HEK293 (cell line): Measurements from ENCODE around the gene RGL2.

Experiments
- CTCF ChIP-seq: fragments of 450-650 bp; formaldehyde crosslinking; IDR thresholded peaks from 2 replicates; pipeline ENCODE4 v1.5.1; 2016; ENCODE audit warnings: missing biosample characterization, missing genetic modification characterization
- EGR2 ChIP-seq: fragments of 450-650 bp; formaldehyde crosslinking; IDR thresholded peaks from 2 replicates; pipeline ENCODE4 v1.5.1; 2016; ENCODE audit warnings: low read depth, missing biosample characterization, missing genetic modification characterization
- KLF10 ChIP-seq: fragments of 450-650 bp; IDR thresholded peaks from 2 replicates; pipeline ENCODE4 v1.5.1; 2018; ENCODE audit warnings: missing biosample characterization, mild to moderate bottlenecking, missing genetic modification characterization
- REPIN1 ChIP-seq: fragments of 450-650 bp; formaldehyde crosslinking; IDR thresholded peaks from 2 replicates; pipeline ENCODE4 v1.5.1; 2017; ENCODE audit warnings: missing biosample characterization, missing genetic modification characterization, low read depth
- SP3 ChIP-seq: fragments of 450-650 bp; formaldehyde crosslinking; IDR thresholded peaks from 2 replicates; pipeline ENCODE4 v1.5.1; 2016; ENCODE audit warnings: missing biosample characterization, missing genetic modification characterization
- ZBTB10 ChIP-seq: fragments of 450-650 bp; formaldehyde crosslinking; IDR thresholded peaks from 2 replicates; pipeline ENCODE4 v1.5.1; 2016; ENCODE audit warnings: missing biosample characterization, missing genetic modification characterization
- ZBTB17 ChIP-seq: fragments of 450-650 bp; formaldehyde crosslinking; IDR thresholded peaks from 2 replicates; pipeline ENCODE4 v1.5.1; 2016; ENCODE audit warnings: missing biosample characterization, missing genetic modification characterization
- ZBTB6 ChIP-seq: fragments of 450-650 bp; formaldehyde crosslinking; IDR thresholded peaks from 2 replicates; pipeline ENCODE4 v1.5.1; 2017; ENCODE audit warnings: missing biosample characterization, missing genetic modification characterization
- ZBTB7A ChIP-seq: fragments of 450-650 bp; formaldehyde crosslinking; IDR thresholded peaks from 2 replicates; pipeline ENCODE4 v1.5.1; 2016; ENCODE audit warnings: low read depth, missing biosample characterization, missing genetic modification characterization
- ZNF132 ChIP-seq: fragments of 450-650 bp; formaldehyde crosslinking; IDR thresholded peaks from 2 replicates; pipeline ENCODE4 v1.5.1; 2017; ENCODE audit warnings: missing biosample characterization, missing genetic modification characterization, borderline replicate concordance
- ZNF16 ChIP-seq: fragments of 450-650 bp; formaldehyde crosslinking; IDR thresholded peaks from 2 replicates; pipeline ENCODE4 v1.5.1; 2016; ENCODE audit warnings: low read depth, missing biosample characterization, missing genetic modification characterization
- ZNF18 ChIP-seq: fragments of 450-650 bp; formaldehyde crosslinking; IDR thresholded peaks from 2 replicates; pipeline ENCODE4 v1.5.1; 2016; ENCODE audit warnings: missing biosample characterization, missing genetic modification characterization
- ZNF266 ChIP-seq: fragments of 450-650 bp; formaldehyde crosslinking; IDR thresholded peaks from 2 replicates; pipeline ENCODE4 v1.5.1; 2016; ENCODE audit warnings: missing biosample characterization, missing genetic modification characterization, low read depth
- ZNF311 ChIP-seq: fragments of 450-650 bp; formaldehyde crosslinking; IDR thresholded peaks from 2 replicates; pipeline ENCODE4 v1.5.1; 2017; ENCODE audit warnings: missing biosample characterization, missing genetic modification characterization, borderline replicate concordance
- ZNF366 ChIP-seq: fragments of 450-650 bp; formaldehyde crosslinking; conservative IDR thresholded peaks from 2 replicates; pipeline ENCODE4 v1.5.1; 2016; ENCODE audit warnings: missing biosample characterization, missing genetic modification characterization
- ZNF398 ChIP-seq: fragments of 450-650 bp; formaldehyde crosslinking; IDR thresholded peaks from 2 replicates; pipeline ENCODE4 v1.5.1; 2017; ENCODE audit warnings: missing biosample characterization, missing genetic modification characterization
- ZNF404 ChIP-seq: fragments of 450-650 bp; formaldehyde crosslinking; IDR thresholded peaks from 2 replicates; pipeline ENCODE4 v1.5.1; 2017; ENCODE audit warnings: missing biosample characterization, missing genetic modification characterization
- ZNF48 ChIP-seq: fragments of 450-650 bp; formaldehyde crosslinking; IDR thresholded peaks from 2 replicates; pipeline ENCODE4 v1.5.1; 2016; ENCODE audit warnings: missing biosample characterization, missing genetic modification characterization
- ZNF501 ChIP-seq: fragments of 450-650 bp; formaldehyde crosslinking; IDR thresholded peaks from 2 replicates; pipeline ENCODE4 v1.5.1; 2016; ENCODE audit warnings: missing biosample characterization, missing genetic modification characterization
- ZNF561 ChIP-seq: fragments of 450-650 bp; IDR thresholded peaks from 2 replicates; pipeline ENCODE4 v1.5.1; 2018; ENCODE audit warnings: missing biosample characterization, missing genetic modification characterization, borderline replicate concordance
- ZNF626 ChIP-seq: fragments of 450-650 bp; sonication (Bioruptor Pico); formaldehyde crosslinking; IDR thresholded peaks from 2 replicates; pipeline ENCODE4 v1.5.1; 2018; ENCODE audit warnings: missing biosample characterization, missing genetic modification characterization, inconsistent platforms
- ZNF639 ChIP-seq: fragments of 450-650 bp; formaldehyde crosslinking; IDR thresholded peaks from 2 replicates; pipeline ENCODE4 v1.5.1; 2016; ENCODE audit warnings: missing biosample characterization, missing genetic modification characterization
- ZNF660 ChIP-seq: fragments of 450-650 bp; IDR thresholded peaks from 2 replicates; pipeline ENCODE4 v1.5.1; 2018; ENCODE audit warnings: missing biosample characterization, mild to moderate bottlenecking, missing genetic modification characterization
- ZNF692 ChIP-seq: fragments of 450-650 bp; formaldehyde crosslinking; IDR thresholded peaks from 2 replicates; pipeline ENCODE4 v1.5.1; 2016; ENCODE audit warnings: missing biosample characterization, missing genetic modification characterization
- ZNF791 ChIP-seq: fragments of 450-650 bp; formaldehyde crosslinking; IDR thresholded peaks from 2 replicates; pipeline ENCODE4 v1.5.1; 2016; ENCODE audit warnings: missing biosample characterization, missing genetic modification characterization
- ZNF843 ChIP-seq: fragments of 450-650 bp; formaldehyde crosslinking; IDR thresholded peaks from 2 replicates; pipeline ENCODE4 v1.5.1; 2016; ENCODE audit warnings: missing biosample characterization, missing genetic modification characterization
- ZSCAN30 ChIP-seq: fragments of 450-650 bp; IDR thresholded peaks from 2 replicates; pipeline ENCODE4 v1.5.1; 2018; ENCODE audit warnings: missing biosample characterization, mild to moderate bottlenecking, missing genetic modification characterization, moderate library complexity

Gene RGL2

GRCh38 chr6:33248932-33249731 is 49.6 kb downstream of the RGL2 start (continued):
- TF ChIP-seq ZBTB10 (tag by site-specific recombination): no peak
- TF ChIP-seq ZNF16 (tag by site-specific recombination): no peak
- peak; percentile 84 for TF ChIP-seq ZNF366 (tag by site-specific recombination)
- TF ChIP-seq ZNF791 (tag by site-specific recombination): no peak
- TF ChIP-seq ZNF843 (tag by site-specific recombination): no peak; the same call in 1 of the 2 replicates
- 0 out of 2 replicates have a peak, but pooled peaks have one; percentile 36 for TF ChIP-seq ZSCAN30 (tag by site-specific recombination)
- TF ChIP-seq ZNF48: no peak
- TF ChIP-seq ZNF132 (tag by site-specific recombination): no peak
- no peak for TF ChIP-seq REPIN1 (tag by site-specific recombination)
- TF ChIP-seq ZBTB7A: peak; percentile 37; the same call in 1 of the 2 replicates
- no peak for TF ChIP-seq ZNF266 (tag by site-specific recombination)
- no peak for TF ChIP-seq ZNF404
- TF ChIP-seq CTCF (tag by site-specific recombination): 0 out of 2 replicates have a peak, but pooled peaks have one; percentile 35
- no peak for TF ChIP-seq ZNF398 (tag by site-specific recombination)
- TF ChIP-seq ZNF311 (tag by site-specific recombination): no peak
- 0 out of 2 replicates have a peak, but pooled peaks have one; percentile 10 for TF ChIP-seq ZNF692
- TF ChIP-seq SP3 (tag by site-specific recombination): peak; percentile 83
- peak; percentile 99 for TF ChIP-seq ZNF561
- TF ChIP-seq ZBTB6: peak; percentile 79
- TF ChIP-seq ZNF18 (tag by site-specific recombination): no peak
- TF ChIP-seq KLF10 (tag by site-specific recombination): peak; percentile 84; the same call in 1 of the 2 replicates
- TF ChIP-seq ZNF501 (tag by site-specific recombination): 0 out of 2 replicates have a peak, but pooled peaks have one; percentile 28
- TF ChIP-seq ZNF626 (tag by site-specific recombination): no peak
- TF ChIP-seq ZNF660 (tag by site-specific recombination): 0 out of 2 replicates have a peak, but pooled peaks have one; percentile 11
- TF ChIP-seq ZBTB17 (tag by site-specific recombination): peak; percentile 98
- TF ChIP-seq ZNF639 (tag by site-specific recombination): 0 out of 2 replicates have a peak, but pooled peaks have one; percentile 22
- peak; percentile 65; the same call in 1 of the 2 replicates for TF ChIP-seq EGR2 (tag by site-specific recombination)
